Upper lobe of right lung (tissue), 1 donor: ENCODE results near the gene CDH12. TPM values are rescaled to one million over a fixed set of nuclear protein-coding genes. Genes with fewer than 3 reads are reported as not detected.
"Not testable (repeated sequence)": the region's sequence is repeated elsewhere in the genome, so short reads cannot be mapped to it uniquely, and the experiment has no call there.

Source experiments
- ATAC-seq: fragments of 200-7000 bp; cut with Tn5 transposase; one replicate; pipeline ENCODE4 v1.9.1; 2020; ENCODE audit warnings: mild to moderate bottlenecking, moderate library complexity
- DNase-seq: peaks from one replicate; pipeline ENCODE4 v3.0.0-alpha.2; 2020
- H3K27ac ChIP-seq: fragments of 200-600 bp; one replicate; pipeline ENCODE4 v1.8.0; 2022
- H3K27me3 ChIP-seq: fragments of 200-600 bp; one replicate; pipeline ENCODE4 v1.8.0; 2022; ENCODE audit warnings: mild to moderate bottlenecking
- H3K36me3 ChIP-seq: fragments of 200-600 bp; one replicate; pipeline ENCODE4 v1.8.0; 2022
- H3K4me1 ChIP-seq: fragments of 200-600 bp; one replicate; pipeline ENCODE4 v1.8.0; 2022
- H3K4me3 ChIP-seq: fragments of 200-600 bp; one replicate; pipeline ENCODE4 v1.8.0; 2022; ENCODE audit warnings: mild to moderate bottlenecking
- H3K9me3 ChIP-seq: fragments of 200-600 bp; one replicate; pipeline ENCODE4 v1.8.0; 2022
- intact Hi-C: fragments of 100-400 bp; cut with DNase I; formaldehyde crosslinking; loops from one replicate; pipeline ENCODE4 v1.11.0; 2022
- total RNA-seq: library from RNA; stranded (reverse); fragmentation: NEBNext Ultra II Directional; extraction: Animal tissue kit (Norgen Biotek cat#: 25700); gene quantifications from one replicate; pipeline ENCODE4 v1.2.1, GENCODE V29; 2021
- TF ChIP-seq, protein P1 (sequence below): fragments of 200-600 bp; IDR thresholded peaks from one replicate; pipeline ENCODE4 v1.8.0; 2022; ENCODE audit warnings: antibody characterized with exemption
- donor health status: DM: no; HTN: yes; CAD: no; lungs with severe emphysema.

The CDH12 gene
- total RNA-seq, 1 donor from 2014 or later, result not detected

DNA sequence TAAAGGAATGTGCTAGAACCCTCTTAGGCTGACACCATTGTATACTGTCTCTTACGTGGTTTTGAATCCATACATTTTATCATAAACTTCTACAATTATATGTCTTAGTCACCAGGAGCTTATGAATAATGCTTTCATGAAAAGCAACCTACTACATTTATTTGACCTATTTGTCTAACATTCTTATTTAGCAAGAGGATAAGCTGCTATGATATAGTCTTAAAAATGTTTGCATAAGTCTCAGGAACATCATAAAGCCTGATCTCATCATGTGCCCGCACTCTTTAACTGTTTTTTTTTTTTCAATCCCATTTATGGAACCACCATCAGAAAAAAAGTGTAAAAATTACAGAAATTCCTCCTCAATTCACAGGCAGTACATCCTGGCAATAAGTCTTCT, 59.7 kb downstream of the CDH12 start:
- no peaks in the 10 kb centered on the region for H3K4me1 ChIP-seq
- H3K9me3 ChIP-seq, result no peaks in the 10 kb centered on the region
- H3K27me3 ChIP-seq, result no peaks in the 10 kb centered on the region
- TF ChIP-seq, protein P1, sequence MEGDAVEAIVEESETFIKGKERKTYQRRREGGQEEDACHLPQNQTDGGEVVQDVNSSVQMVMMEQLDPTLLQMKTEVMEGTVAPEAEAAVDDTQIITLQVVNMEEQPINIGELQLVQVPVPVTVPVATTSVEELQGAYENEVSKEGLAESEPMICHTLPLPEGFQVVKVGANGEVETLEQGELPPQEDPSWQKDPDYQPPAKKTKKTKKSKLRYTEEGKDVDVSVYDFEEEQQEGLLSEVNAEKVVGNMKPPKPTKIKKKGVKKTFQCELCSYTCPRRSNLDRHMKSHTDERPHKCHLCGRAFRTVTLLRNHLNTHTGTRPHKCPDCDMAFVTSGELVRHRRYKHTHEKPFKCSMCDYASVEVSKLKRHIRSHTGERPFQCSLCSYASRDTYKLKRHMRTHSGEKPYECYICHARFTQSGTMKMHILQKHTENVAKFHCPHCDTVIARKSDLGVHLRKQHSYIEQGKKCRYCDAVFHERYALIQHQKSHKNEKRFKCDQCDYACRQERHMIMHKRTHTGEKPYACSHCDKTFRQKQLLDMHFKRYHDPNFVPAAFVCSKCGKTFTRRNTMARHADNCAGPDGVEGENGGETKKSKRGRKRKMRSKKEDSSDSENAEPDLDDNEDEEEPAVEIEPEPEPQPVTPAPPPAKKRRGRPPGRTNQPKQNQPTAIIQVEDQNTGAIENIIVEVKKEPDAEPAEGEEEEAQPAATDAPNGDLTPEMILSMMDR, result no peak
- DNase-seq (no peak), ATAC-seq (no peak)
- no peak overlapping the region for H3K4me3 ChIP-seq
- H3K27ac ChIP-seq, result no peak overlapping the region
- intact Hi-C loops, result no loop called here
- no peaks in the 10 kb centered on the region for H3K36me3 ChIP-seq

DNA sequence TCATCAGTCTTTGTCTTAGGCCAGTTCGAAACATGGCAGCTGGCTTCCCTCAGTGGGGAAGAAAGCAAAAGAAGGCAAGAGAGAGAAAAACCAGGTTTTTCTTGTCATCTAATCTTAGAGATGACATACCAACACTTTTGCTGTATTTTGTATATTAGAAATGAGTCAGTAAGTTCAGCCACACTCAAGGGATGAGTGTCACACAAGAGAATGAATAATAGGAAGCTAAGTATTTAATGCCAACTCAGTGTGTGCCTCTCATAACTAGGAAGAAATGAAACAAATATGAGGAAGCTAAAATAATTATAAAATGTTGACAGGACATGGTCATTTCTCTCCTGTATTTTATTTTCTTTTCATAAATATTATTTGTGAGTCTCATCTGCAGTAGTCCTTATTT, 65.3 kb downstream of the CDH12 start:
- Histone ChIP-seq H3K9me3 (no peaks in the 10 kb centered on the region), H3K27ac (no peak overlapping the region), H3K36me3 (no peaks in the 10 kb centered on the region), H3K4me3 (no peak overlapping the region), H3K4me1 (no peaks in the 10 kb centered on the region), H3K27me3 (no peaks in the 10 kb centered on the region)
- no peak for ATAC-seq
- no peak for DNase-seq
- TF ChIP-seq, protein P1, result no peak
- intact Hi-C loops, result no loop called here

DNA sequence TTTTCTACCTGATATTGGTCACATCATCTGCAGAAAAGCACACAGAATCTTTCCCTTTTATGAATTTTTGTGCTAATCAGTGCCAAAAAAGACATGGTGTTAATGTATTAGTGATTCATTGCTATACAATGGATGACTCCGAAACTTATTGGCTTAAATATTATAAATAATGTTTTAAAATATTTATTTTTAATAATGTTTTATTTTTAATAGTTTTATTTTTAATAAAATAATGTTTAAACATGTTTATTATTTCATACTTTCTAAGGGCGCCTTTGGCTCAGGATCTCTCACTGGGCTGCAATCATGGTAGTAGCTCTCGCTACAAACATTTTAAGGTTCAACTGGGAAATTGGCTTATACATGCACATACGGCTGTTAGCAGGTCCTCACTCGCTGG, 65.7 kb downstream of the CDH12 start:
- H3K27ac ChIP-seq, result no peak overlapping the region
- no peaks in the 10 kb centered on the region for H3K27me3 ChIP-seq
- H3K9me3 ChIP-seq, result no peaks in the 10 kb centered on the region
- H3K4me1 ChIP-seq, result no peaks in the 10 kb centered on the region
- no peak for DNase-seq
- intact Hi-C loops, result no loop called here
- no peak overlapping the region for H3K4me3 ChIP-seq
- no peak for ATAC-seq
- H3K36me3 ChIP-seq, result no peaks in the 10 kb centered on the region
- TF ChIP-seq, protein P1, result no peak

- no peak for ATAC-seq
- intact Hi-C loops, result no loop called here
These were observed 72.4 kb downstream of the CDH12 start for GRCh38 chr5:22780756-22781155.

GRCh38 chr5:22779499-22779898, 73.6 kb downstream of the CDH12 start:
- no peak for DNase-seq
- no peak for ATAC-seq
- Histone ChIP-seq H3K27ac (no peak overlapping the region), H3K27me3 (no peaks in the 10 kb centered on the region), H3K36me3 (no peaks in the 10 kb centered on the region), H3K4me1 (no peaks in the 10 kb centered on the region), H3K4me3 (no peak overlapping the region), H3K9me3 (no peaks in the 10 kb centered on the region)
- intact Hi-C loops, result no loop called here
- TF ChIP-seq, protein P1, result no peak

More at GRCh38 chr5:22780756-22781155, 72.4 kb downstream of the CDH12 start:
- TF ChIP-seq, protein P1, result no peak
- no peak for DNase-seq
- Histone ChIP-seq H3K36me3 (no peaks in the 10 kb centered on the region), H3K27ac (no peak overlapping the region), H3K27me3 (no peaks in the 10 kb centered on the region), H3K4me1 (no peaks in the 10 kb centered on the region), H3K4me3 (no peak overlapping the region), H3K9me3 (no peaks in the 10 kb centered on the region)

GRCh38 chr5:22776285-22776684, 76.9 kb downstream of the CDH12 start:
- H3K4me3 ChIP-seq, result no peak overlapping the region
- H3K27ac ChIP-seq, result no peak overlapping the region
- intact Hi-C loops, result no loop called here
- H3K36me3 ChIP-seq, result no peaks in the 10 kb centered on the region
- TF ChIP-seq, protein P1, result no peak
- DNase-seq, result no peak
- no peaks in the 10 kb centered on the region for H3K4me1 ChIP-seq
- no peaks in the 10 kb centered on the region for H3K9me3 ChIP-seq
- no peak for ATAC-seq
- H3K27me3 ChIP-seq, result no peaks in the 10 kb centered on the region

DNA sequence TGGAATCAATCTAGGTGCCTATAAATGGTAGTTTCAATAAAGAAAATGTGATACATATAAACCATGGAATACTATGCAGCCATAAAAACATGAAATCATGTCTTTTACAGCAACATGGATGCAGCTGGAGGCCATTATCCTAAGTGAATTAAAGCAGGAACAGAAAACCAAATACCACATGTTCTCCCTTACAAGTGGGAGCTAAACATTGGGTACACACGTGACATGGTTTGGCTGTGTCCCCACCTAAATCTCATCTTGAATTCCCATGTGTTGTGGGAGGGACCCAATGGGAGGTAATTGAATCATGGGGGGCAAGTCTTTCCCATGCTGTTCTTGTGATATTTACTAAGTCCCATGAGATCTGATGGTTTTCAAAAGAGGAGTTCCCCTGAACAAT, 78.9 kb downstream of the CDH12 start:
- H3K4me3 ChIP-seq, H3K4me1 ChIP-seq, H3K9me3 ChIP-seq, DNase-seq, ATAC-seq, H3K36me3 ChIP-seq, intact Hi-C loops, H3K27ac ChIP-seq, H3K27me3 ChIP-seq: not testable (repeated sequence)
